GM10266 (cell line): Measurements from ENCODE around the gene ADGRV1.

Experiments
- DNase-seq: peaks from one replicate; pipeline ENCODE4 v3.0.0; 2012; ENCODE audit errors: extremely low spot score
- CTCF ChIP-seq: IDR thresholded peaks from 2 replicates; pipeline ENCODE4 v1.5.1; 2012; ENCODE audit warnings: mild to moderate bottlenecking, low read depth; ENCODE audit not compliant: control insufficient read depth, insufficient read depth; ENCODE audit errors: missing control alignments

The ADGRV1 gene

GRCh38 chr5:91175708-91176107, 617.1 kb downstream of the ADGRV1 start:
- DNase-seq = no peak
- no peak for TF ChIP-seq CTCF

GRCh38 chr5:91176288-91177016, 617.9 kb downstream of the ADGRV1 start:
- DNase-seq = no peak
- no peak for TF ChIP-seq CTCF

GRCh38 chr5:91177085-91177484, 618.5 kb downstream of the ADGRV1 start:
- DNase-seq = no peak
- no peak for TF ChIP-seq CTCF

- DNase-seq = no peak
- no peak for TF ChIP-seq CTCF
These were observed 619.0 kb downstream of the ADGRV1 start for GRCh38 chr5:91177639-91178038.

GRCh38 chr5:91178461-91178860, 619.9 kb downstream of the ADGRV1 start:
- DNase-seq = no peak
- no peak for TF ChIP-seq CTCF

- TF ChIP-seq CTCF = no peak
- DNase-seq = no peak
These were observed 620.4 kb downstream of the ADGRV1 start for GRCh38 chr5:91179018-91179417.

- DNase-seq = no peak
- no peak for TF ChIP-seq CTCF
These were observed 621.9 kb downstream of the ADGRV1 start for GRCh38 chr5:91180506-91180905.
